Caco-2 (cell line): Measurements from ENCODE around the gene LRRC14B. TPM values are rescaled to one million over a fixed set of nuclear protein-coding genes. Genes with fewer than 3 reads are reported as not detected.

Experiments
- BruUV-seq: library from RNA; stranded (reverse); fragments of 400-500 nt; replicated peaks from 2 replicates; lab custom pipeline; 2021; lab: Mats Ljungman, UMichigan
- CTCF ChIA-PET: fragments of 300-600 bp; sonication (Branson Sonifier 250); formaldehyde crosslinking; loops from one replicate; lab custom pipeline; 2022; ENCODE audit warnings: antibody characterized with exemption; lab: Charles Lee
- POLR2A ChIA-PET: fragments of 300-600 bp; sonication (Branson Sonifier 250); formaldehyde crosslinking; loops from one replicate; lab custom pipeline; 2022; ENCODE audit warnings: antibody characterized with exemption; lab: Charles Lee
- DNase-seq, 2 experiments: peaks; one replicate each; pipeline versions ENCODE4 v3.0.0 to v3.0.0-alpha.2; 2020 to 2022
- H3K27me3 ChIP-seq: replicated peaks from 2 replicates; pipeline ENCODE4 v1.6.0; 2011; ENCODE audit warnings: low read length; ENCODE audit not compliant: control insufficient read depth, insufficient read depth
- H3K36me3 ChIP-seq: 2 replicates; pipeline ENCODE4 v1.5.1; 2011; ENCODE audit warnings: low read length; ENCODE audit not compliant: control insufficient read depth, insufficient read depth
- H3K4me1 ChIP-seq: fragments of 250-450 bp; sonication (Bioruptor Pico); 2 replicates; pipeline ENCODE4 v1.5.1; 2020; ENCODE audit warnings: mild to moderate bottlenecking
- H3K4me3 ChIP-seq: 2 replicates; pipeline ENCODE4 v1.5.1; 2011; ENCODE audit warnings: low read depth, mild to moderate bottlenecking, control low read depth, low read length
- H3K9me3 ChIP-seq: fragments of 250-450 bp; sonication (Bioruptor Pico); 2 replicates; pipeline ENCODE4 v1.5.1; 2020; ENCODE audit warnings: mild to moderate bottlenecking, moderate library complexity
- H3K27ac Mint-ChIP-seq: one replicate; pipeline ENCODE4 v1.8.0; 2022; ENCODE audit warnings: mixed read lengths; ENCODE audit not compliant: unreplicated experiment
- H3K27me3 Mint-ChIP-seq: one replicate; pipeline ENCODE4 v1.8.0; 2022; ENCODE audit warnings: mixed read lengths; ENCODE audit not compliant: insufficient read depth, unreplicated experiment
- H3K36me3 Mint-ChIP-seq: one replicate; pipeline ENCODE4 v1.8.0; 2022; ENCODE audit warnings: mild to moderate bottlenecking, mixed read lengths; ENCODE audit not compliant: insufficient read depth, unreplicated experiment
- H3K4me1 Mint-ChIP-seq: one replicate; pipeline ENCODE4 v1.8.0; 2022; ENCODE audit warnings: low read depth, mixed read lengths; ENCODE audit not compliant: unreplicated experiment
- H3K4me3 Mint-ChIP-seq: one replicate; pipeline ENCODE4 v1.8.0; 2022; ENCODE audit warnings: mild to moderate bottlenecking, moderate library complexity, mixed read lengths; ENCODE audit not compliant: unreplicated experiment
- H3K9me3 Mint-ChIP-seq: one replicate; pipeline ENCODE4 v1.8.0; 2022; ENCODE audit warnings: mixed read lengths; ENCODE audit not compliant: unreplicated experiment
- CTCF ChIP-seq, 2 experiments: fragments of 200-600 bp in 1 of 2; IDR thresholded peaks; 1 replicate in 1 of 2; 2 replicates in 1 of 2; pipeline versions ENCODE4 v1.5.1 to v1.8.0; 2011 to 2022; ENCODE audit warnings: antibody characterized with exemption in 1 of 2, control low read depth in 1 of 2, inconsistent platforms in 1 of 2, low read depth in 1 of 2, low read length in 1 of 2, mild to moderate bottlenecking in 1 of 2, moderate library complexity in 1 of 2; ENCODE audit not compliant: insufficient read depth in 1 of 2, severe bottlenecking in 1 of 2, unreplicated experiment in 1 of 2
- intact Hi-C: fragments of 100-400 bp; cut with micrococcal nuclease; formaldehyde crosslinking; loops from one replicate; pipeline ENCODE4 v1.10.0; 2022; ENCODE audit not compliant: unreplicated experiment
- total RNA-seq: library from RNA; stranded (reverse); gene quantifications from 2 replicates; pipeline ENCODE4 v1.2.3, GENCODE V29; 2022

The LRRC14B gene
- total RNA-seq, 1 experiment from 2014 or later, result not detected

GRCh38 chr5:186091-187041 is 4.9 kb upstream of the LRRC14B start:
- no peaks in the 10 kb centered on the region for H3K9me3 ChIP-seq
- CTCF ChIA-PET, result no interaction called here
- no TSS peak for BruUV-seq
- peaks cover 11% of the 10 kb centered on the region for H3K36me3 Mint-ChIP-seq
- no peaks in the 10 kb centered on the region for H3K4me1 ChIP-seq
- H3K27ac Mint-ChIP-seq, result no peak overlapping the region
- no peaks in the 10 kb centered on the region for H3K27me3 Mint-ChIP-seq
- intact Hi-C loops, result no loop called here
- no peaks in the 10 kb centered on the region for H3K36me3 ChIP-seq
- DNase-seq, result no peak
- no peak for TF ChIP-seq CTCF (IDR thresholded peaks at IDR 0.05; ENCODE audit: insufficient read depth in 1 of 2, low read depth in 1 of 2, low read length in 1 of 2, severe bottlenecking in 1 of 2, unreplicated experiment in 1 of 2)
- H3K9me3 Mint-ChIP-seq, result no peaks in the 10 kb centered on the region
- POLR2A ChIA-PET, result no interaction called here
- H3K4me3 Mint-ChIP-seq, result no peak overlapping the region
- peaks cover 8% of the 10 kb centered on the region for H3K4me1 Mint-ChIP-seq
- H3K4me3 ChIP-seq, result no peak overlapping the region
- H3K27me3 ChIP-seq, result no peaks in the 10 kb centered on the region

- BruUV-seq, result no TSS peak
These were observed 4.3 kb upstream of the LRRC14B start for GRCh38 chr5:187042-187431.

More at GRCh38 chr5:187042-187431, 4.3 kb upstream of the LRRC14B start:
- Mint-ChIP-seq H3K4me3 (no peak overlapping the region), H3K9me3 (no peaks in the 10 kb centered on the region), H3K36me3 (peaks cover 11% of the 10 kb centered on the region), H3K27me3 (no peaks in the 10 kb centered on the region), H3K4me1 (peaks cover 8% of the 10 kb centered on the region), H3K27ac (no peak overlapping the region)
- H3K27me3 ChIP-seq, result no peaks in the 10 kb centered on the region
- POLR2A ChIA-PET, result no interaction called here
- CTCF ChIA-PET, result interaction anchor here (0.9 kb wide), 1 partner anchor 31 kb away, joined by 4 read pairs; the partner anchor contains the start of genes CCDC127 and SDHA
- TF ChIP-seq CTCF (IDR thresholded peaks at IDR 0.05; ENCODE audit: insufficient read depth in 1 of 2, low read depth in 1 of 2, low read length in 1 of 2, severe bottlenecking in 1 of 2, unreplicated experiment in 1 of 2), result no peak
- intact Hi-C loops, result no loop called here
- no peak overlapping the region for H3K4me3 ChIP-seq
- H3K36me3 ChIP-seq, result no peaks in the 10 kb centered on the region
- no peak for DNase-seq
- no peaks in the 10 kb centered on the region for H3K9me3 ChIP-seq
- H3K4me1 ChIP-seq, result no peaks in the 10 kb centered on the region
